WERI-Rb-1 (cell line): Measurements from ENCODE around the gene PNKD.

Source experiments
- DNase-seq: peaks from one replicate; pipeline ENCODE4 v3.0.0-alpha.2; 2020
- H3K27ac ChIP-seq: fragments of 250-450 bp; sonication (Bioruptor Pico); 2 replicates; pipeline ENCODE4 v1.5.1; 2020; ENCODE audit warnings: mild to moderate bottlenecking, moderate library complexity
- H3K27me3 ChIP-seq: fragments of 250-450 bp; sonication (Bioruptor Pico); 2 replicates; pipeline ENCODE4 v1.5.1; 2021; ENCODE audit warnings: mild to moderate bottlenecking, low read depth, moderate library complexity; ENCODE audit not compliant: insufficient read depth, severe bottlenecking
- H3K36me3 ChIP-seq: fragments of 250-450 bp; sonication (Bioruptor Pico); 2 replicates; pipeline ENCODE4 v1.5.1; 2020; ENCODE audit warnings: mild to moderate bottlenecking, moderate library complexity
- H3K4me3 ChIP-seq: 2 replicates; pipeline ENCODE4 v1.5.1; 2011; ENCODE audit warnings: low read depth, mild to moderate bottlenecking, control low read depth, low read length
- H3K9me3 ChIP-seq: fragments of 250-450 bp; sonication (Bioruptor Pico); 2 replicates; pipeline ENCODE4 v1.5.1; 2021; ENCODE audit warnings: mild to moderate bottlenecking, moderate library complexity; ENCODE audit not compliant: severe bottlenecking
- TF ChIP-seq, protein P1 (sequence below): IDR thresholded peaks from 2 replicates; pipeline ENCODE4 v1.5.1; 2011; ENCODE audit warnings: low read depth, mild to moderate bottlenecking, control low read depth, inconsistent platforms, low read length

Gene PNKD

DNA sequence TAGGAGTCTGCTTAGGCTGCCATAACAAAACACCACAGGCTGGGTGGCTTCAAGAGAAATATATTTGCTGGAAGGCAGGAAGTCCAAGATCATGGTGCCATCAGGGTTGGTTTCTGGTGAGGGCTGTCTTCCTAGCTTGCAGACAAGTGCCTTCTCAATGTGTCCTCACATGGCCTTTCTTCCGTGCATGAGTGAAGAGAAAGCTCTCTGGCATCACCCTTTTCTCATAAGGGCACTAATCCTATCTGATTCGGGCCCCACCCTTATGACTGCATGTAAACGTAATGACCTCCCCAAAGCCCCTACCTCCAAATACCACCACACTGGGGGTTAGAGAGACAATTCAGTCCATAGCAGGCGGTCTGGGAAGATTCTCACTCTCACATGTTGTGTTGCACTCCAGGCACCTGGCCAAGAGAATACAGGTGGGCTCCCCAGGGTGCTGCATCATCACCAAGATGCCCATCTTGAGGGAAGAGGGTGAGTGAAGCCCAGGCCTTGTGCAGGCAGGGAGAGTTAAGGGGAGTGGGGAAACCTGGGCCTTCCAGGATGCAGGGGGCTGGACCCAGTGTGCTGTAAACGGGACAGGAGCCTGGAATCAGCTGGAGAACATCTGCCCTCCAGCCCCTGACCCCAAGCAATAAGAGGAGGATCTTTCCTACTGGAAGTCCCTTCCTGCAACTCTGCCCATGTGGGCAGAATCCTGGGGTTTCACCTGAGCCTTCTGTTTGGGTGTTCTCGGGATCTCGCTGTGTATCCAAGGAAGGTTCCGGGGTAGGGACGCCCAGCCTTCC lies 96.5 kb downstream of the PNKD start:
- no peak overlapping the region for H3K27ac ChIP-seq
- TF ChIP-seq, protein P1, sequence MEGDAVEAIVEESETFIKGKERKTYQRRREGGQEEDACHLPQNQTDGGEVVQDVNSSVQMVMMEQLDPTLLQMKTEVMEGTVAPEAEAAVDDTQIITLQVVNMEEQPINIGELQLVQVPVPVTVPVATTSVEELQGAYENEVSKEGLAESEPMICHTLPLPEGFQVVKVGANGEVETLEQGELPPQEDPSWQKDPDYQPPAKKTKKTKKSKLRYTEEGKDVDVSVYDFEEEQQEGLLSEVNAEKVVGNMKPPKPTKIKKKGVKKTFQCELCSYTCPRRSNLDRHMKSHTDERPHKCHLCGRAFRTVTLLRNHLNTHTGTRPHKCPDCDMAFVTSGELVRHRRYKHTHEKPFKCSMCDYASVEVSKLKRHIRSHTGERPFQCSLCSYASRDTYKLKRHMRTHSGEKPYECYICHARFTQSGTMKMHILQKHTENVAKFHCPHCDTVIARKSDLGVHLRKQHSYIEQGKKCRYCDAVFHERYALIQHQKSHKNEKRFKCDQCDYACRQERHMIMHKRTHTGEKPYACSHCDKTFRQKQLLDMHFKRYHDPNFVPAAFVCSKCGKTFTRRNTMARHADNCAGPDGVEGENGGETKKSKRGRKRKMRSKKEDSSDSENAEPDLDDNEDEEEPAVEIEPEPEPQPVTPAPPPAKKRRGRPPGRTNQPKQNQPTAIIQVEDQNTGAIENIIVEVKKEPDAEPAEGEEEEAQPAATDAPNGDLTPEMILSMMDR, result no peak
- H3K36me3 ChIP-seq, result no peaks in the 10 kb centered on the region
- H3K27me3 ChIP-seq, result no peaks in the 10 kb centered on the region
- H3K4me3 ChIP-seq, result no peak overlapping the region
- H3K9me3 ChIP-seq, result peaks cover 3% of the 10 kb centered on the region
- no peak for DNase-seq

DNA sequence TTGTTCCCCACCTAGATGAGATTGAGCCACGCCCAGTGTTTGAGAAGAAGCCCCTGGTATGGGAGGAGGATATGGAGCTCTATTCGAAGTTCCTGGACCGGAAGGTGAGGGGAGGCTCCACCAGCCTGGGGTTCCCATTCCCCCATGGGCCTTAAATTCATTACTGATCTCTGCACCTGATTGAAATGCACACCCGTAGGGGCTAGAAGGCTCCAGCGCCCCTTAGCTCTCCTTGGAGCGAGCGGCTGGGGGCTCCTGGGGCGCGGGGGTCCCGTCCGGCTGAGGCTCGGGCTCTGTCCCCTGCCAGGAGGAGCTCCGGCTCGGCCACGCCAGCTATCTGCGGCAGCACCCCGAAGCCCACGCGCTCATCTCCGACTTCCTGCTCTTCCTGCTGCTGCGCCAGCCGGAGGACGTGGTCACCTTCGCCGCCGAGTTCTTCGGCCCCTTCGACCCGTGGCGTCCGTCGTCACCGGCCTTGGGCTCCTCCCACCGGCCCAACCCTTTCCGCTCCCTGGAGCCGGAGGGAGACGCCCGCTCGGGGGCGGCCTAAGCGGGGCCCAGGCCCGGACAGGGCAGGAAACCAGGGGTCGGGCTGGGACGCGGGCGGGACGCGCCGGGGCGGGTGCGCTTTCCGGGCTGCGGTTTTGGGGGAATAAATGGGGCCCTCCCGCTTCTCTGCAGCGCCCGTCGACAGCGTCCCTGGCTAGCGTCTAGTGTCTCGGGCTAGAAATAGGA lies 97.3 kb downstream of the PNKD start:
- DNase-seq, result no peak

DNA sequence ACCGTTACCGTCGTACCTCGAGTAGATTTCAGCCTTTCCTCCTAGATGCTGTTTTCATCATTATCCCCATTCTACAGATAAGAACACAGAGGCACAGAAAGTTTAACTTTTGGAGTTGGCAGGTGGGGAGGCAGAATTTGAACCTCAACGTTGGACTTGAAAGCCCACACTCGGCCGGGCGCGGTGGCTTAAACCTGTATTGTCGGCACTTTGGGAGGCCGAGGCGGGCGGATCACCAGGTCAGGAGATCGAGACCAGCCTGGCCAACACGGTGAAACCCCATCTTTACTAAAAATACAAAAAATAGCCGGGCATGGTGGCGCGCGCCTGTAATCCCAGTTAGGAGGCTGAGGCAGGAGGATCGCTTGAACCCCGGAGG lies 97.8 kb downstream of the PNKD start:
- Histone ChIP-seq H3K4me3 (no peak overlapping the region), H3K36me3 (no peaks in the 10 kb centered on the region), H3K27me3 (no peaks in the 10 kb centered on the region), H3K27ac (no peak overlapping the region), H3K9me3 (peaks cover 3% of the 10 kb centered on the region)
- TF ChIP-seq, protein P1, result no peak
- DNase-seq, result no peak

More for the DNA sequence above, 97.3 kb downstream of the PNKD start:
- H3K9me3 ChIP-seq, result peaks cover 3% of the 10 kb centered on the region
- no peaks in the 10 kb centered on the region for H3K27me3 ChIP-seq
- no peaks in the 10 kb centered on the region for H3K36me3 ChIP-seq
- H3K4me3 ChIP-seq, result no peak overlapping the region
- TF ChIP-seq, protein P1, result no peak
- H3K27ac ChIP-seq, result no peak overlapping the region

DNA sequence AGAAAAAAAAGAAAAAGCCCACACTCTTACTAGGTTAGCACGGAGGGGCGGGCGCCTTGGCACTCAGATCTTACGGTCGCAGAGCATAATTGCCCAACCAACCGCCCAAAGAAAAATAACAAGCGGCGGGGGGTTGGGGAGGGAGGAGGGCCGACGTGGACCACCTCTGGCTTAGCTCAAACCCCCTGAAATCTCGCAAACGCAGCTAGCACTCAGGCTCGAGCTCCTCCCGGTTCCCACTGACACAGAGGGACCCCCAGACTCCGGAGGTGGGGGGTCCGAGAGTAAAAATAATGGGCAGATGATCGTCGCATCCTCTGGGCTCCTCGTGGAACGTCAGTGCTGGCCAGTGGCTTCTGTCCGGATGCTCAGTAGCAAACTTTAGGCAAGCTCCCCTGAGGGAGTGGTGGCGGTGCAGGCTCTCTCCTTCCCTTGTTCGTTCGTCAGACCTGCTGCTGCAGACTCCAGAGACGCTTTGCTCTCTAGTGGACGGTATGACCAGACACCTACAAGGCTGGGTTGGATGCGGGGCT lies 98.4 kb downstream of the PNKD start:
- no peak overlapping the region for H3K4me3 ChIP-seq
- H3K9me3 ChIP-seq, result peaks cover 3% of the 10 kb centered on the region
- TF ChIP-seq, protein P1, result no peak
- no peaks in the 10 kb centered on the region for H3K36me3 ChIP-seq
- no peaks in the 10 kb centered on the region for H3K27me3 ChIP-seq
- no peak for DNase-seq
- H3K27ac ChIP-seq, result no peak overlapping the region

DNA sequence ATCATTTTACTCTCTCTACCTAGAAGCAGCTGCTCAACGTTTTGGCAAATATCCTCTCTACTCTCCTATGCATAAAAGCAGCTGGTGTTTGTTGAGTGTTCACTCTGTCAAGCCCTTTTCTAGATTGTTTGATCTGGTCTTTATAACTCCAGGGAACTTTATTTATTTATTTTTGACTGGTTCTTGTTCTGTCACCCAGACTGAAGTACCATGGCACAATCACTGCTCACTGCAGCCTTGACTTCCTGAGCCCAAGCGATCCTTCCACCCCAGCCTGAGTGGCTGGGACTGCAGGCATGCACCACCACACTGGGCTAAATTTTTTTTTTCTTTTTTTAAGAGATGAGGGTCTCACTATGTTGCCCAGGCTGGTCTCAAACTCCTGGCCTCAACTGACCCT lies 99.0 kb downstream of the PNKD start:
- H3K4me3 ChIP-seq, result no peak overlapping the region
- no peak for DNase-seq
- H3K9me3 ChIP-seq, result peaks cover 3% of the 10 kb centered on the region
- TF ChIP-seq, protein P1, result no peak
- H3K36me3 ChIP-seq, result no peaks in the 10 kb centered on the region
- H3K27me3 ChIP-seq, result no peaks in the 10 kb centered on the region
- H3K27ac ChIP-seq, result no peak overlapping the region
